Heart right ventricle (tissue), 16 donors: Measurements from ENCODE around the gene UIMC1. TPM values are rescaled to one million over a fixed set of nuclear protein-coding genes. Genes with fewer than 3 reads are reported as not detected.

ENCODE experiments used
- ATAC-seq, 8 donors: fragments of 200-7000 bp; cut with Tn5 transposase; one replicate each; pipeline ENCODE4 v1.9.1; 2020; ENCODE audit warnings: mild to moderate bottlenecking in 8 of 8, moderate library complexity in 8 of 8, moderate number of reproducible peaks in 1 of 8
- DNase-seq, 2 donors: peaks; one replicate each; pipeline ENCODE4 v3.0.0-alpha.2; 2020
- H3K27ac ChIP-seq, 10 donors: fragments of 200-600 bp; sonication (generic) in 2 of 10; one replicate each; pipeline versions ENCODE4 v1.5.0 to v1.8.0; 2020 to 2022; ENCODE audit warnings: mild to moderate bottlenecking in 3 of 10
- H3K27me3 ChIP-seq, 7 donors: fragments of 200-600 bp; one replicate each; pipeline ENCODE4 v1.8.0; 2021 to 2022; ENCODE audit warnings: mild to moderate bottlenecking in 2 of 7
- H3K36me3 ChIP-seq, 9 donors: fragments of 200-600 bp; sonication (generic) in 1 of 9; one replicate each; pipeline versions ENCODE4 v1.5.0 to v1.8.0; 2020 to 2022; ENCODE audit warnings: mild to moderate bottlenecking in 2 of 9
- H3K4me1 ChIP-seq, 9 donors: fragments of 200-600 bp; sonication (generic) in 1 of 9; one replicate each; pipeline versions ENCODE4 v1.5.0 to v1.8.0; 2020 to 2022; ENCODE audit warnings: mild to moderate bottlenecking in 4 of 9
- H3K4me3 ChIP-seq, 10 donors: fragments of 200-600 bp; sonication (generic) in 2 of 10; one replicate each; pipeline versions ENCODE4 v1.5.0 to v1.8.0; 2020 to 2022; ENCODE audit warnings: mild to moderate bottlenecking in 7 of 10, moderate library complexity in 2 of 10
- H3K9me3 ChIP-seq, 11 donors: fragments of 200-600 bp in 10 of 11; sonication (generic) in 2 of 11; one replicate each; pipeline versions ENCODE4 v1.5.0 to v1.8.0; 2013 to 2022; ENCODE audit warnings: mild to moderate bottlenecking in 2 of 11, control low read depth in 1 of 11, moderate library complexity in 1 of 11
- CTCF ChIP-seq, 9 donors: fragments of 200-600 bp; sonication (generic) in 2 of 9; IDR thresholded peaks; one replicate each; pipeline versions ENCODE4 v1.5.0 to v1.8.0; 2021 to 2022; ENCODE audit warnings: antibody characterized with exemption in 9 of 9, mild to moderate bottlenecking in 5 of 9, moderate library complexity in 1 of 9
- WGBS, 2 donors: extraction: QIAGEN DNeasy Blood & Tissue Kit; methylation state at CpG; one replicate each; pipeline ENCODE4 v1.1.7; 2013; ENCODE audit warnings: inconsistent platforms in 1 of 2; 5-methylcytosine and 5-hydroxymethylcytosine counted together
- intact Hi-C, 10 donors: fragments of 100-400 bp; cut with DNase I; formaldehyde crosslinking; loops; one replicate each; pipeline versions ENCODE4 v1.11.1 to v1.14.2; 2022
- polyA plus RNA-seq, 2 donors: library from polyadenylated mRNA; stranded (reverse); fragments of 200-250 nt; gene quantifications; one replicate each; pipeline ENCODE4 v1.2.3, GENCODE V29; 2013
- total RNA-seq, 10 donors: library from RNA; stranded (reverse); fragmentation: NEBNext Ultra II Directional in 3 of 10; extraction: Animal tissue kit (Norgen Biotek cat#: 25700) in 3 of 10; gene quantifications; one replicate each; pipeline versions ENCODE4 v1.2.1 to v1.2.4, GENCODE V29; 2021 to 2023
- donor health status: Arrhythmogenic right ventricular cardiomyopathy.
- donor health status: ischemic (EF 13 %, LVEDD 7.1; RV severe dilation, severe dysfunction).
- donor health status: healthy with polysubstance abuse.
- donor health status: DM: no; HTN: yes; CAD: no.
- donor health status: DM: no; HTN: no; CAD: no.
- donor health status: ischemic (EF 25% LVEDD 6.9; RV normal size, moderate dysfunction).
- donor health status: ischemic (EF 25% LVEDD 5.7; RV mildly dilated, moderate dysfunction).
- donor health status: healthy.
- donor health status: DM: yes; HTN: yes; CAD: no.
- donor health status: Ischemic cardiomyopathy.
- donor health status: ischemic (EF 35%, LVEDD 5.7; RV mildly dilated, moderate dysfunction).
- donor health status: nonischemic (EF 11% LVEDD 7.7; RV severe dilation, severe dysfunction).
- donor health status: DM: yes; HTN: yes; CAD: no.
- donor health status: PGD.
- donor health status: ischemic (EF 29% LVEDD 5.4; RV normal size, mild dysfunction).
- donor health status: nonischemic (EF 23%, LVEDD 6.1; RV moderate dilation, normal function).

Gene UIMC1
- total and polyA plus RNA-seq, 12 donors = 24.0 to 45.5 (median 35.3) TPM

GRCh38 chr5:176956756-176957155, 49.8 kb downstream of the UIMC1 start:
- no peak for ATAC-seq
- Histone ChIP-seq H3K27me3 (no peaks in the 10 kb centered on the region), H3K36me3 (peaks cover 0 to 62% (median 9%) of the 10 kb centered on the region in 9 donors), H3K4me1 (peaks cover 0 to 27% (median 6%) of the 10 kb centered on the region in 9 donors), H3K9me3 (no peaks in the 10 kb centered on the region), H3K27ac (no peak overlapping the region), H3K4me3 (no peak overlapping the region)
- no peak for DNase-seq
- WGBS, 2 donors = 93 to 98% methylated on average over 1 of the region's 1 CpG
- intact Hi-C loops = loop anchor here in 5 of 10 donors (5.0 to 10.0 kb wide), 4 partner anchors 279 to 299 kb away; no protein-coding TSS in a partner anchor
- no peak for TF ChIP-seq CTCF (IDR thresholded peaks at IDR 0.05)

DNA sequence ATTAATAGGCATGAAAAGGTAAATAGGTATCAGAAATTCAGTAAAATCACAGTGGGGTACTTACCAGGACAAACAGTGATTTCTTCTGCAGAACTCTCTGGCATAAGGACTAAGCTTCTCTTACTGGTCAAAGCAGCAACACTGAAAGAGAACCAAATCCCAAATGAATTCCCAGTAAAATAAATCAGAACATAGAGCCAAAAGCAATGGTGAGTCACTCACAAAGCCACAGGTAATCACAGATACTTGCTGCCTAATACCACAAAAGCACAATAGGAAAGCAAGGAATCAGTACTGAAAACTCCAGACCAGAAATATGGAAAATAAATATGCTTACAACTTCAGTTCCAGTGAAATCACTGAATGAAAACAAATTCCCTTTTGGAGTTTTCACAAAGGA, 50.7 kb downstream of the UIMC1 start:
- Histone ChIP-seq H3K27ac (no peak overlapping the region), H3K9me3 (no peaks in the 10 kb centered on the region), H3K36me3 (peaks cover 0 to 71% (median 9%) of the 10 kb centered on the region in 9 donors), H3K27me3 (no peaks in the 10 kb centered on the region), H3K4me1 (peaks cover 0 to 27% (median 6%) of the 10 kb centered on the region in 9 donors), H3K4me3 (no peak overlapping the region)
- intact Hi-C loops = loop anchor here in 5 of 10 donors (5.0 to 10.0 kb wide), 4 partner anchors 279 to 299 kb away; no protein-coding TSS in a partner anchor
- no peak for ATAC-seq
- DNase-seq = no peak
- TF ChIP-seq CTCF (IDR thresholded peaks at IDR 0.05) = no peak

GRCh38 chr5:176954050-176954449, 52.5 kb downstream of the UIMC1 start:
- Histone ChIP-seq H3K9me3 (no peaks in the 10 kb centered on the region), H3K27ac (no peak overlapping the region), H3K36me3 (peaks cover 0 to 89% (median 17%) of the 10 kb centered on the region in 9 donors), H3K4me3 (no peak overlapping the region), H3K27me3 (no peaks in the 10 kb centered on the region), H3K4me1 (peaks cover 0 to 31% (median 6%) of the 10 kb centered on the region in 9 donors)
- intact Hi-C loops = loop anchor here in 2 of 10 donors (5.0 to 10.0 kb wide), 2 partner anchors 289 to 292 kb away; no protein-coding TSS in a partner anchor
- no peak for TF ChIP-seq CTCF (IDR thresholded peaks at IDR 0.05)
- DNase-seq (no peak), ATAC-seq (no peak)
- 54 to 58% methylated on average over 2 of the region's 2 CpGs for WGBS, 2 donors

- peaks cover 0 to 98% (median 17%) of the 10 kb centered on the region in 9 donors for H3K36me3 ChIP-seq
- no peak for DNase-seq
- H3K4me3 ChIP-seq = no peak overlapping the region
- ATAC-seq = no peak
- intact Hi-C loops = loop anchor here in 2 of 10 donors (5.0 to 10.0 kb wide), 2 partner anchors 288 to 290 kb away; no protein-coding TSS in a partner anchor
- no peak overlapping the region for H3K27ac ChIP-seq
- H3K4me1 ChIP-seq = peaks cover 0 to 32% (median 17%) of the 10 kb centered on the region in 9 donors
- H3K9me3 ChIP-seq = no peaks in the 10 kb centered on the region
- no peaks in the 10 kb centered on the region for H3K27me3 ChIP-seq
- 84 to 87% methylated on average over 7 of the region's 7 CpGs for WGBS, 2 donors
- TF ChIP-seq CTCF (IDR thresholded peaks at IDR 0.05) = no peak
Measured at GRCh38 chr5:176952531-176953193, 53.9 kb downstream of the UIMC1 start.
